ENCODE results near the gene FOXS1. TPM values are rescaled to one million over a fixed set of nuclear protein-coding genes. Genes with fewer than 3 reads are reported as not detected.

Gene FOXS1
- total RNA-seq, 1 experiment from 2014 or later: 0.22 TPM

GRCh38 chr20:31839782-31840487, 5.5 kb downstream of the FOXS1 start:
- Histone ChIP-seq H3K23ac (ENCODE audit: insufficient read length, low read depth, low read length) (no peak overlapping the region), H4K5ac (ENCODE audit: insufficient read length, low read depth, low read length) (no peak overlapping the region), H3K14ac (ENCODE audit: insufficient read depth, low read length) (no peak overlapping the region), H3K9ac (ENCODE audit: extremely low read depth, insufficient read length, low read length) (no peak overlapping the region), H3K79me2 (ENCODE audit: insufficient read depth, low read length) (no peaks in the 10 kb centered on the region), H3T11ph (ENCODE audit: low read length) (no peak overlapping the region), H2BK120ac (ENCODE audit: low read depth, low read length, poor library complexity, severe bottlenecking) (no peak overlapping the region), H2AK5ac (ENCODE audit: insufficient read length, low read length) (no peak overlapping the region), H3K4me2 (ENCODE audit: insufficient read depth, insufficient read length, low read length) (no peak overlapping the region), H2AFZ (ENCODE audit: low read length) (no peak overlapping the region), H3K79me1 (ENCODE audit: insufficient read depth, low read depth, low read length, poor library complexity, severe bottlenecking) (no peaks in the 10 kb centered on the region), H4K8ac (replicated peaks; ENCODE audit: insufficient read length, low read depth, low read length) (no peak overlapping the region), H3K18ac (ENCODE audit: insufficient read length, low read depth, low read length) (no peak overlapping the region), H2BK5ac (ENCODE audit: insufficient read length, low read length) (no peak overlapping the region), H3K27ac (ENCODE audit: insufficient read length, low read depth, low read length) (no peak overlapping the region), H3K4me1 (ENCODE audit: insufficient read depth, low read length) (no peaks in the 10 kb centered on the region; the same call in 1 of the 2 replicates), H2BK12ac (ENCODE audit: insufficient read length, low read depth, low read length) (no peak overlapping the region), H4K91ac (ENCODE audit: insufficient read length, low read depth, low read length) (no peak overlapping the region), H3K9me3 (ENCODE audit: control insufficient read depth, low read depth, low read length) (no peaks in the 10 kb centered on the region), H2BK15ac (ENCODE audit: low read depth, low read length) (no peak overlapping the region), H4K20me1 (ENCODE audit: control insufficient read depth, insufficient read depth, insufficient read length) (no peaks in the 10 kb centered on the region), H2BK20ac (ENCODE audit: low read depth, low read length, poor library complexity, severe bottlenecking) (no peak overlapping the region), H3K27me3 (ENCODE audit: insufficient read depth, low read length) (no peaks in the 10 kb centered on the region), H3K56ac (ENCODE audit: insufficient read length, low read depth, low read length) (no peak overlapping the region), H3K4ac (ENCODE audit: low read depth, low read length) (no peak overlapping the region), H3K23me2 (ENCODE audit: insufficient read length, low read depth, low read length, poor library complexity, severe bottlenecking) (no peaks in the 10 kb centered on the region)
- H3K9me3 Mint-ChIP-seq: no peaks in the 10 kb centered on the region
- no peaks in the 10 kb centered on the region for H3K36me3 Mint-ChIP-seq (ENCODE audit: insufficient read depth in 1 of 3, low read depth in 3 of 3)
- no peak overlapping the region for H3K27ac Mint-ChIP-seq
- no peak for TF ChIP-seq CTCF (conservative IDR thresholded peaks at IDR 0.05)
- DNase-seq: no peak
- H3K4me3 Mint-ChIP-seq: no peak overlapping the region
- no peaks in the 10 kb centered on the region; the same call in 1 of the 2 replicates for H3K27me3 Mint-ChIP-seq (ENCODE audit: low read depth)
- WGBS (ENCODE audit: extremely low coverage, insufficient read length, low lambda C conversion rate): no CpG with 5 or more reads among the region's 5 CpGs
- H3K4me1 Mint-ChIP-seq: peaks cover 36 to 38% of the 10 kb centered on the region in 2 experiments
